Mesothelial cell of epicardium (in vitro differentiated cells): Measurements from ENCODE around the gene RNF150. TPM values are rescaled to one million over a fixed set of nuclear protein-coding genes. Genes with fewer than 3 reads are reported as not detected.
A peak's percentile ranks its signal among the peaks of the same experiment; 100 is the strongest.

ENCODE experiments used
- DNase-seq, 2 experiments: peaks; one replicate each; pipeline ENCODE4 v3.0.0; 2021; ENCODE audit warnings: low spot score in 2 of 2; ENCODE audit not compliant: unreplicated experiment in 2 of 2
- H3K27ac Mint-ChIP-seq: 2 replicates; pipeline ENCODE4 v1.8.0; 2021; ENCODE audit warnings: mixed read lengths
- H3K27me3 Mint-ChIP-seq: 2 replicates; pipeline ENCODE4 v1.8.0; 2021; ENCODE audit warnings: low read depth, mixed read lengths
- H3K36me3 Mint-ChIP-seq: 2 replicates; pipeline ENCODE4 v1.8.0; 2021; ENCODE audit warnings: mixed read lengths
- H3K4me1 Mint-ChIP-seq: 2 replicates; pipeline ENCODE4 v1.8.0; 2021; ENCODE audit warnings: mixed read lengths
- H3K4me3 Mint-ChIP-seq: 2 replicates; pipeline ENCODE4 v1.8.0; 2021; ENCODE audit warnings: mild to moderate bottlenecking, moderate library complexity, mixed read lengths
- H3K9me3 Mint-ChIP-seq: 2 replicates; pipeline ENCODE4 v1.8.0; 2021; ENCODE audit warnings: mixed read lengths
- total RNA-seq: library from RNA; stranded (reverse); gene quantifications from 3 replicates; pipeline ENCODE4 v1.2.1, GENCODE V29; 2021
- TF ChIP-seq, protein P1 (sequence below): fragments of 200-600 bp; sonication (generic); IDR thresholded peaks from one replicate; pipeline ENCODE4 v1.5.0; 2021; ENCODE audit warnings: antibody characterized with exemption; ENCODE audit not compliant: unreplicated experiment

Gene RNF150
- total RNA-seq, 1 donor from 2014 or later, result 40.1 TPM

DNA sequence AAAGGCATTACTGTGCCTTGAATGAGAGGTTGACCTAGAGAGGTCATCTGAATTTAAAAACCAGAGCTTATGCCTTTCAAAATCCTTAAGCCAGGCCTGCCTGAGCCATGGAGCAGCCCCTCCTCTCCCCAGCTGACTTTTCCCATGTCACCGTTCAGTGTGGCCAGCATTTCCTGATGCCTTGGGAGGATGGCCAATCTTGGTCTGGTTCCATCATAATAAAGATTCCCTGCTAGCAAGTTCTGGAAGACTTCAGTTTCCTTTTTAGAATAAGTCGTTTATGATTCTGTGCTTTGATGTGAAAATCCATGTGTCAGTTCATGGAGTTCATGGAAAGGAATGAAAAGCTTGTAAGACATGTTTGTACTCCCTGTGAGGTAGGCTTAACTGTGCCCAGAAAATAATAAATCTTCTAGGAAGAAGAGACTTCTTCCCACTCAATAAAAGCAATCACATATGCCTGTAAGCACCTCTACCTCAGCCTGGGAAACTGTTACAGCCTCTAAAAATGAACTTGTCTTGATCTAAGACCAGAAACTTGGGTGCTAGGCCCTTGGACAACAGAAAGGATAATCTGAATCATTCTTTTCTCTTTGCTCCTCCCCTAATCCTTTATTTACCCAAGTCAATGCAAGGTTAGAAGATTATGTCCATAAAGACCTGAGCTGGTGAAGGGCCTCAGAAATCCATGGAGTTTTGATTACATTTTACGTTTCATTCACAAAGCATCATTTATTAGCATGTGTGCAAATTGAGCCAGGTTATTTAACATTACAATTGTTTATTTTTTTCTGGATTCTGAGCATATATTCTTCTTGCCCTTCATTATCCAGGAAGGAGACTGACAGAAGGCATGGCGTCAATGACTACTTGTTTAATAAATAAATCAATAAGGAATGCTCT is 293.1 kb downstream of the RNF150 start:
- Mint-ChIP-seq H3K4me3 (no peak overlapping the region), H3K9me3 (peaks cover 17% of the 10 kb centered on the region), H3K4me1 (peaks cover 35% of the 10 kb centered on the region), H3K36me3 (peaks cover 4% of the 10 kb centered on the region), H3K27ac (peak overlapping the region; percentile 83), H3K27me3 (no peaks in the 10 kb centered on the region)
- DNase-seq, result no peak
- TF ChIP-seq, protein P1, sequence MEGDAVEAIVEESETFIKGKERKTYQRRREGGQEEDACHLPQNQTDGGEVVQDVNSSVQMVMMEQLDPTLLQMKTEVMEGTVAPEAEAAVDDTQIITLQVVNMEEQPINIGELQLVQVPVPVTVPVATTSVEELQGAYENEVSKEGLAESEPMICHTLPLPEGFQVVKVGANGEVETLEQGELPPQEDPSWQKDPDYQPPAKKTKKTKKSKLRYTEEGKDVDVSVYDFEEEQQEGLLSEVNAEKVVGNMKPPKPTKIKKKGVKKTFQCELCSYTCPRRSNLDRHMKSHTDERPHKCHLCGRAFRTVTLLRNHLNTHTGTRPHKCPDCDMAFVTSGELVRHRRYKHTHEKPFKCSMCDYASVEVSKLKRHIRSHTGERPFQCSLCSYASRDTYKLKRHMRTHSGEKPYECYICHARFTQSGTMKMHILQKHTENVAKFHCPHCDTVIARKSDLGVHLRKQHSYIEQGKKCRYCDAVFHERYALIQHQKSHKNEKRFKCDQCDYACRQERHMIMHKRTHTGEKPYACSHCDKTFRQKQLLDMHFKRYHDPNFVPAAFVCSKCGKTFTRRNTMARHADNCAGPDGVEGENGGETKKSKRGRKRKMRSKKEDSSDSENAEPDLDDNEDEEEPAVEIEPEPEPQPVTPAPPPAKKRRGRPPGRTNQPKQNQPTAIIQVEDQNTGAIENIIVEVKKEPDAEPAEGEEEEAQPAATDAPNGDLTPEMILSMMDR, result no peak

DNA sequence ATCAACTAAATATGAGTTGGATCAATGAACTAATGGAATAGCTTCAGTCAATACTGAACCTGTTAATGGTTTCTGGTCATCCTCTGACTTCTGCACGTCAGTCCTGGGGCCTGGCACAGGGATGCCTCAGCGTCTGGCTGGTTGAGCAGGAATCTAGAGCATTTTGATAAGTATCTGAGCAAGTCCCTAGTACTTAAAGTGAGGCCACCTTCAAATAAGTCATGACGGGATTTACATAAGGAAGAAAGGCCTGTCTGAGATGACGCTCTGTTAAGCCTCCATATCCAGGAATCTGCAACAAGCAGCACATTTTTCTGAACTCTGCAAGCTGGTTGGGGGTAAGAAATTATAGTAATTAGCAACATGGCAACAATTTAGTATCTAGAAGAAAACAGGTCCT is 293.9 kb downstream of the RNF150 start:
- peaks cover 42% of the 10 kb centered on the region for H3K4me1 Mint-ChIP-seq
- DNase-seq, result no peak
- H3K27ac Mint-ChIP-seq, result peak overlapping the region; percentile 83
- TF ChIP-seq, protein P1, result no peak
- peaks cover 14% of the 10 kb centered on the region for H3K9me3 Mint-ChIP-seq
- peaks cover 4% of the 10 kb centered on the region for H3K36me3 Mint-ChIP-seq
- no peaks in the 10 kb centered on the region for H3K27me3 Mint-ChIP-seq
- no peak overlapping the region for H3K4me3 Mint-ChIP-seq

DNA sequence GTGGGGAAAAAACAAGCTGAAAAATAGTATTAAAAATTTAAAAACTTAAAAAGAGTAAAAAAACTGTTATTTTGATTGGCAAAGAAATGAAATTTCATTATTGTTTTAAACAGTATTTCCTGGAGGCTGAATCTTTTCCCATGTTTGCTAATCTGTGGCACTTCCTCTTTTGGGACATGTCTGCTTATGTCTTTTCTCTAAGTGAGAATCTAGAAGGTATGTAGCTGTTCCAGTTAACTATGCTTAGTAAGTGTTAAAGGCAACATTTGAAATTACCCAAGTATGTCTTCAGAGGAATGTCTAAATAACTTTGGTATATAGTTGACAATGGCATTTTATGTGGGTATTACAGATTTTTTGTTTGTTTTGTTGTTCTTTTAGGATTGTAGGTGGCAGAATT is 295.5 kb downstream of the RNF150 start:
- Mint-ChIP-seq H3K4me3 (no peak overlapping the region), H3K36me3 (peaks cover 4% of the 10 kb centered on the region), H3K9me3 (peaks cover 14% of the 10 kb centered on the region), H3K27ac (peak overlapping the region; percentile 28), H3K4me1 (peaks cover 43% of the 10 kb centered on the region), H3K27me3 (no peaks in the 10 kb centered on the region)
- no peak for DNase-seq
- TF ChIP-seq, protein P1, result no peak

GRCh38 chr4:140834839-140835495 is 298.3 kb downstream of the RNF150 start:
- Mint-ChIP-seq H3K27ac (peak overlapping the region; percentile 85), H3K27me3 (no peaks in the 10 kb centered on the region), H3K9me3 (no peaks in the 10 kb centered on the region), H3K36me3 (no peaks in the 10 kb centered on the region), H3K4me3 (no peak overlapping the region), H3K4me1 (peaks cover 35% of the 10 kb centered on the region)
- DNase-seq, result no peak
- TF ChIP-seq, protein P1, result no peak

DNA sequence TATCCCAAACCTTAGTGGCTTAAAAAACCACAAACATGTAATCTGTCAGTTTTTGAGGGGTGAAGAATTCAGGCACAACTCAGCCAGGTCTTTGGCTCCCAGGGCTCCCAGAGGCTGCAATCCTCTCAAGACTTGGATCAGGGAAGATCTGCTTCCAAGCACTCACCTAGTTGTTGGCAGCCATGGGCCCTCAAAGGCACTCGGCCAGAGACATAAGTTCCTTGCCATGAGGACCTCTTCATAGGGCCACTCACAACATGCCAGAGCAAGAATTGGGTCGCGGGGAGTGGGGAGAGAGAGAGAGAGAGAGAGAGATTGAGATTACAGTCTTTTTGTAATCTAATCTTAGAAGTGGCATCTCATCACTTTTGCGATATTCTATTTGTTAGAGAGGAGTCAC is 300.0 kb downstream of the RNF150 start:
- Mint-ChIP-seq H3K4me3 (no peak overlapping the region), H3K27me3 (no peaks in the 10 kb centered on the region), H3K9me3 (no peaks in the 10 kb centered on the region), H3K4me1 (peaks cover 21% of the 10 kb centered on the region), H3K36me3 (no peaks in the 10 kb centered on the region), H3K27ac (no peak overlapping the region)
- no peak for DNase-seq
- TF ChIP-seq, protein P1, result no peak
